MCF 10A (cell line): ENCODE data around the gene CCNJL. TPM values are rescaled to one million over a fixed set of nuclear protein-coding genes. Genes with fewer than 3 reads are reported as not detected.

Source experiments
- BruUV-seq: library from RNA; stranded (reverse); fragments of 400-500 nt; replicated peaks from 2 replicates; lab custom pipeline; 2021; lab: Mats Ljungman, UMichigan
- CTCF ChIA-PET: fragments of 300-600 bp; sonication (Branson Sonifier 250); formaldehyde crosslinking; extraction: SDS; loops from one replicate; lab custom pipeline; 2021; ENCODE audit warnings: antibody characterized with exemption, inconsistent platforms; lab: Yijun Ruan, JAX
- POLR2A ChIA-PET: fragments of 300-600, 350-650 bp; sonication (Branson Sonifier 250); formaldehyde crosslinking; extraction: SDS; loops from one replicate; lab custom pipeline; 2020; ENCODE audit warnings: antibody characterized with exemption, inconsistent platforms; lab: Yijun Ruan, JAX
- DNase-seq: peaks from one replicate; pipeline ENCODE4 v3.0.0-alpha.2; 2018; ENCODE audit not compliant: unreplicated experiment
- H3K27ac Mint-ChIP-seq: one replicate; pipeline ENCODE4 v1.8.0; 2022; ENCODE audit warnings: mild to moderate bottlenecking, low read depth, mixed read lengths; ENCODE audit not compliant: unreplicated experiment
- H3K27me3 Mint-ChIP-seq: one replicate; pipeline ENCODE4 v1.8.0; 2022; ENCODE audit warnings: mixed read lengths; ENCODE audit not compliant: insufficient read depth, unreplicated experiment
- H3K36me3 Mint-ChIP-seq: one replicate; pipeline ENCODE4 v1.8.0; 2022; ENCODE audit warnings: mild to moderate bottlenecking, moderate library complexity, mixed read lengths; ENCODE audit not compliant: insufficient read depth, unreplicated experiment
- H3K4me1 Mint-ChIP-seq: one replicate; pipeline ENCODE4 v1.8.0; 2022; ENCODE audit warnings: mixed read lengths; ENCODE audit not compliant: insufficient read depth, unreplicated experiment
- H3K4me3 Mint-ChIP-seq: one replicate; pipeline ENCODE4 v1.8.0; 2022; ENCODE audit warnings: mild to moderate bottlenecking, moderate library complexity, mixed read lengths; ENCODE audit not compliant: unreplicated experiment
- H3K9me3 Mint-ChIP-seq: one replicate; pipeline ENCODE4 v1.8.0; 2022; ENCODE audit warnings: mixed read lengths; ENCODE audit not compliant: unreplicated experiment
- CTCF ChIP-seq: fragments of 200-600 bp; IDR thresholded peaks from one replicate; pipeline ENCODE4 v1.8.0; 2022; ENCODE audit warnings: antibody characterized with exemption, mild to moderate bottlenecking; ENCODE audit not compliant: unreplicated experiment
- intact Hi-C: fragments of 100-400 bp; cut with micrococcal nuclease; formaldehyde crosslinking; loops from 2 replicates; pipeline ENCODE4 v1.14.1; 2022
- total RNA-seq: library from RNA; stranded (reverse); gene quantifications from 2 replicates; pipeline ENCODE4 v1.2.3, GENCODE V29; 2022

CCNJL gene
- total RNA-seq, 1 experiment from 2014 or later, result 3.6 TPM

GRCh38 chr5:160259341-160259740 lies 53.0 kb downstream of the CCNJL start:
- ChIA-PET CTCF (interaction anchor here (1.4 kb wide), 1 partner anchor 10 kb away, joined by 4 read pairs; no protein-coding TSS in a partner anchor), POLR2A (no interaction called here)
- TF ChIP-seq CTCF, result no peak
- Mint-ChIP-seq H3K27me3 (no peaks in the 10 kb centered on the region), H3K36me3 (peaks cover 4% of the 10 kb centered on the region), H3K27ac (no peak overlapping the region), H3K4me1 (no peaks in the 10 kb centered on the region), H3K4me3 (no peak overlapping the region), H3K9me3 (no peaks in the 10 kb centered on the region)
- DNase-seq, result no peak
- intact Hi-C loops, result no loop called here
- BruUV-seq, result no TSS peak

GRCh38 chr5:160254706-160255105 lies 57.7 kb downstream of the CCNJL start:
- no peak overlapping the region for H3K27ac Mint-ChIP-seq
- peaks cover 4% of the 10 kb centered on the region for H3K36me3 Mint-ChIP-seq
- CTCF ChIA-PET, result interaction anchor here (0.6 to 3.7 kb wide), 4 partner anchors 9 to 56 kb away, joined by 5 to 29 read pairs (median 10); no protein-coding TSS in a partner anchor
- no peak overlapping the region for H3K4me3 Mint-ChIP-seq
- H3K4me1 Mint-ChIP-seq, result no peaks in the 10 kb centered on the region
- POLR2A ChIA-PET, result interaction anchor here (1.5 kb wide), 1 partner anchor 36 kb away, joined by 5 read pairs; no protein-coding TSS in a partner anchor
- no peaks in the 10 kb centered on the region for H3K27me3 Mint-ChIP-seq
- no TSS peak for BruUV-seq
- H3K9me3 Mint-ChIP-seq, result no peaks in the 10 kb centered on the region
- TF ChIP-seq CTCF, result no peak
- DNase-seq, result no peak
- intact Hi-C loops, result no loop called here

GRCh38 chr5:160253441-160253840 lies 58.9 kb downstream of the CCNJL start:
- intact Hi-C loops, result no loop called here
- DNase-seq, result no peak
- Mint-ChIP-seq H3K27ac (no peak overlapping the region), H3K4me1 (no peaks in the 10 kb centered on the region), H3K9me3 (no peaks in the 10 kb centered on the region), H3K27me3 (no peaks in the 10 kb centered on the region), H3K4me3 (no peak overlapping the region), H3K36me3 (no peaks in the 10 kb centered on the region)
- BruUV-seq, result no TSS peak
- CTCF ChIA-PET, result interaction anchor here (0.5 to 1.1 kb wide), 4 partner anchors 56 to 232 kb away, joined by 3 to 5 read pairs (median 4); no protein-coding TSS in a partner anchor
- TF ChIP-seq CTCF, result no peak
- POLR2A ChIA-PET, result no interaction called here

GRCh38 chr5:160252916-160253315 lies 59.4 kb downstream of the CCNJL start:
- Mint-ChIP-seq H3K27me3 (no peaks in the 10 kb centered on the region), H3K9me3 (no peaks in the 10 kb centered on the region), H3K4me3 (no peak overlapping the region), H3K4me1 (no peaks in the 10 kb centered on the region), H3K36me3 (no peaks in the 10 kb centered on the region), H3K27ac (no peak overlapping the region)
- ChIA-PET POLR2A (no interaction called here), CTCF (interaction anchor here (0.5 to 1.1 kb wide), 4 partner anchors 36 to 93 kb away, joined by 3 to 5 read pairs (median 4); no protein-coding TSS in a partner anchor)
- TF ChIP-seq CTCF, result no peak
- intact Hi-C loops, result no loop called here
- BruUV-seq, result no TSS peak
- no peak for DNase-seq
